Thyroid gland (tissue), 4 donors: Measurements from ENCODE around the gene UBALD2.
A peak's percentile ranks its signal among the peaks of the same experiment; 100 is the strongest.

ENCODE experiments used
- CTCF ChIP-seq, 6 experiments: fragments of 200-600 bp in 3 of 6; fragments of 450-650 bp in 3 of 6; sonication (generic) in 3 of 6; IDR thresholded peaks; one replicate each; pipeline ENCODE4 v1.5.1; 2016 to 2019; ENCODE audit warnings: antibody characterized with exemption in 6 of 6, mild to moderate bottlenecking in 2 of 6, inconsistent platforms in 1 of 6, moderate library complexity in 1 of 6
- POLR2A ChIP-seq, 2 donors: fragments of 450-650 bp; IDR thresholded peaks; one replicate each; pipeline ENCODE4 v1.6.1; 2017; ENCODE audit warnings: antibody characterized with exemption in 2 of 2, mild to moderate bottlenecking in 2 of 2, moderate library complexity in 1 of 2

GRCh38 chr17:76264755-76265623 lies at the start of gene UBALD2:
- TF ChIP-seq CTCF (IDR thresholded peaks at IDR 0.05) (no peak), POLR2A (IDR thresholded peaks at IDR 0.05) (peak; percentile 69 to 95)
